Measurements from ENCODE around the gene HOMER2.

The HOMER2 gene

GRCh38 chr15:82803793-82804574 lies 148.5 kb downstream of the HOMER2 start:
- DNase-seq (ENCODE audit: low read depth), result no peak
- TF ChIP-seq, protein P1, sequence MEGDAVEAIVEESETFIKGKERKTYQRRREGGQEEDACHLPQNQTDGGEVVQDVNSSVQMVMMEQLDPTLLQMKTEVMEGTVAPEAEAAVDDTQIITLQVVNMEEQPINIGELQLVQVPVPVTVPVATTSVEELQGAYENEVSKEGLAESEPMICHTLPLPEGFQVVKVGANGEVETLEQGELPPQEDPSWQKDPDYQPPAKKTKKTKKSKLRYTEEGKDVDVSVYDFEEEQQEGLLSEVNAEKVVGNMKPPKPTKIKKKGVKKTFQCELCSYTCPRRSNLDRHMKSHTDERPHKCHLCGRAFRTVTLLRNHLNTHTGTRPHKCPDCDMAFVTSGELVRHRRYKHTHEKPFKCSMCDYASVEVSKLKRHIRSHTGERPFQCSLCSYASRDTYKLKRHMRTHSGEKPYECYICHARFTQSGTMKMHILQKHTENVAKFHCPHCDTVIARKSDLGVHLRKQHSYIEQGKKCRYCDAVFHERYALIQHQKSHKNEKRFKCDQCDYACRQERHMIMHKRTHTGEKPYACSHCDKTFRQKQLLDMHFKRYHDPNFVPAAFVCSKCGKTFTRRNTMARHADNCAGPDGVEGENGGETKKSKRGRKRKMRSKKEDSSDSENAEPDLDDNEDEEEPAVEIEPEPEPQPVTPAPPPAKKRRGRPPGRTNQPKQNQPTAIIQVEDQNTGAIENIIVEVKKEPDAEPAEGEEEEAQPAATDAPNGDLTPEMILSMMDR (conservative IDR thresholded peaks at IDR 0.05; ENCODE audit: low read depth, low read length), result no peak
- no peak overlapping the region for H3K4me3 ChIP-seq (ENCODE audit: low read length)

DNA sequence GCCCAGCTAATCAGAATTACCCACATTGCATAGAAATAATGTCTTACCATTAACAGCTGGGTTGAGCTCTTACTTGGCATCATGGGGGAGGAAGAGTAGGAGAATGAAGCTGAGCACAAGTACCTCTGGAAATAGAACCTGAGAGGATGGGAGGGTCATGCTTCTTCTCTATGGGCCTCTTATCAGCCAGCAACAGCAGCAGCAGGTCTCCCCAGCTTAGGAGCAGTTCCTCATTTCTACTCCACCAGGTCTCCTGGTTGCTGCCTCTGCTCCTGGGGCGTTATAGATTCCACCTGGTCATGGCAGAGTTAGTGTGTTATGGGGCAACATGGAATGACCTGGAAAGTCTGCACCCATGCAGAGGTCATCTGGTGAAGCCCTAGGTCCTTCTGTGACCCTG lies 150.0 kb downstream of the HOMER2 start:
- no peak for DNase-seq (ENCODE audit: low read depth)
- TF ChIP-seq, protein P1 (conservative IDR thresholded peaks at IDR 0.05; ENCODE audit: low read depth, low read length), result no peak
- H3K4me3 ChIP-seq (ENCODE audit: low read length), result no peak overlapping the region

DNA sequence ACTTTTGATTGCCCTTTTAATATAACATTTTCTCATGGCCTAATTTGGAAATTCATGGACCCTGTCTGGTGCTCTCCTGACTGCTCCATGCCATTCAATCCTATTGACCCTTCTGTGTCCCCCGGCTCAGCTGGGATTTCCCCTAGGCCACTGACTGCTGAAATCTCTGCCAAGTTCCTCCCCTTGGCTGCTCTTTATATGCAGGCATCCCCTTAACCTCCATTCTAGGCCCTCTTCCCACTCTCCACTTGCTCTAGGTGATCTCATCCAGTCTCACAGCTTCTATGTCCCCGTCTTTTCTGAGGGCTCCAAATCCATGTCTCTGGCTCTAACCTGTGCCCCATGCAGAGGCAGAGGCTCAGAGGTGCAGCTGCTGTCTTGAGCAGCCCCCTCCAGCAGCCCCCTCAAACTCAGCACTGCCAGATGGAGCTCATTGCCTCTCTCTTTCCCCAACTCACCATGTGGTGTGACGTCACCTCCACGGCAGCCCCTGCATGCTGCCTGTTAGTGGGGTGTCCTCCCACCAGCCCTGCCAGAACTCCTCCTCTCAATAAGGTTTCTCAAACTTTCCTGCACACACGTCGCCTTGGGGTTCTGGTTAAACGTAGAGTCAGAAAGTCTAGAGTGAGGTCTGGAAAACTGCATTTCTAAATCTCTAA lies 153.2 kb downstream of the HOMER2 start:
- DNase-seq (ENCODE audit: low read depth), result no peak
- no peak overlapping the region for H3K4me3 ChIP-seq (ENCODE audit: low read length)
- TF ChIP-seq, protein P1 (conservative IDR thresholded peaks at IDR 0.05; ENCODE audit: low read depth, low read length), result no peak

All from retinal pigment epithelial cell (primary cell).